Sigmoid colon (tissue), 4 donors: Measurements from ENCODE around the gene CALML3.

Experiments
- CTCF ChIP-seq, 4 experiments: fragments of 450-650 bp in 3 of 4; fragments of 200-600 bp in 1 of 4; IDR thresholded peaks; one replicate each; pipeline ENCODE4 v1.5.1; 2016 to 2019; ENCODE audit warnings: antibody characterized with exemption in 4 of 4, mild to moderate bottlenecking in 3 of 4, moderate library complexity in 2 of 4
- EP300 ChIP-seq, 4 donors: sonication (generic); formaldehyde crosslinking; IDR thresholded peaks; one replicate each; pipeline ENCODE4 v1.6.1; 2017; ENCODE audit warnings: antibody characterized with exemption in 4 of 4
- POLR2A ChIP-seq, 2 donors: fragments of 450-650 bp; IDR thresholded peaks; one replicate each; pipeline ENCODE4 v1.6.1; 2016; ENCODE audit warnings: antibody characterized with exemption in 2 of 2, mild to moderate bottlenecking in 2 of 2, moderate library complexity in 2 of 2
- POLR2AphosphoS5 ChIP-seq, 4 donors: sonication (generic); formaldehyde crosslinking; IDR thresholded peaks; one replicate each; pipeline ENCODE4 v1.6.1; 2017; ENCODE audit warnings: antibody characterized with exemption in 4 of 4

DNA sequence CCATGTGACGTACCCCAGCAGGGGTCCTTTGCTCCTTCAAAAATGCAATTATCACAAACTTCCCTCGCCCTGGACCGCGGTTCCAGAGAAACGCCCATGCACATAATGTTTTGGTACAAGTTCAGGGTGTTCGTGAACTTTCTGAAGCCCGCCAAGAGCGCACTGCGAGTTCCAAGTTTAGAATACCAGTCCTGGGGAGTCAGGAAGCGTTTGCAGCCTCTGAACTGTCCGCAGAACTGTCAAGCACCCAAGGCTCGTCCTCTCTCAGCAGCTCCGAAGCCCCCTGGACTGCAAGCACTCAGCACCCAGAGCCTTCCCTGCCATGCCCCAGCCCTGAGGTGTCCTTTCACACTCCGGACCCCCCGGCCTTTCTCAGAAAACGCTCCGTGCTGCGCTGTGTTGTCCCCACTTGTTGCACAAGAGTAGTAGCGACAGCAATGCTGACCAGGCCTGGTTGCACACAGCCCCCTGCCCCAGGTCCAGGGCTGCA is 30.3 kb downstream of the CALML3 start:
- TF ChIP-seq CTCF (IDR thresholded peaks at IDR 0.05): no peak
- no peak for TF ChIP-seq POLR2A (IDR thresholded peaks at IDR 0.05)
- no peak for TF ChIP-seq POLR2AphosphoS5 (IDR thresholded peaks at IDR 0.05)
- no peak for TF ChIP-seq EP300 (IDR thresholded peaks at IDR 0.05)
